H1 (cell line): ENCODE data around the gene ADGRG1. TPM values are rescaled to one million over a fixed set of nuclear protein-coding genes. Genes with fewer than 3 reads are reported as not detected.

Source experiments
- ATF3 ChIP-seq: IDR thresholded peaks from 2 replicates; pipeline ENCODE4 v1.6.1; 2011; ENCODE audit warnings: low read depth, mild to moderate bottlenecking, low read length; ENCODE audit not compliant: insufficient read depth
- polyA plus RNA-seq, 7 experiments: library from polyadenylated mRNA; depleted of rRNA in 3 of 7; stranded (reverse) in 5 of 7; unstranded in 2 of 7; fragments of >200 nt in 5 of 7; fragments of 200-250 nt in 2 of 7; gene quantifications; 1 replicate in 5 of 7; 2 replicates in 1 of 7; 4 replicates in 1 of 7; pipeline versions ENCODE4 v1.2.1 to v1.2.3, GENCODE V29; 2011 to 2013; ENCODE audit warnings: missing spikeins in 2 of 7, mixed read lengths in 2 of 7
- total RNA-seq: library from RNA; stranded (reverse); fragmentation: NEBNext Ultra II Directional; extraction: Animal tissue kit (Norgen Biotek cat#: 25700); gene quantifications from 2 replicates; pipeline ENCODE4 v1.2.1, GENCODE V29; 2021

ADGRG1 gene
- total and polyA plus RNA-seq, 2 of the 8 experiments (the other 6 are each of a cell fraction or from before 2014, with no cell fraction given), result 1.3 to 2.6 TPM

GRCh38 chr16:57714047-57714446, 85.6 kb downstream of the ADGRG1 start (continued):
- TF ChIP-seq ATF3, result no peak

Other genes with a start within 250 kb of the ADGRG1 start
- gene CCL17, start 223.9 kb upstream of the ADGRG1 start, total RNA-seq, result not detected in 2 replicates
- not detected in 2 replicates for gene CCL17, start 223.9 kb upstream of the ADGRG1 start, polyA plus RNA-seq (2011; rRNA removed)
- 83.6 and 90.7 TPM in 2 replicates for gene CIAPIN1, start 181.2 kb upstream of the ADGRG1 start, total RNA-seq
- gene CIAPIN1, start 181.2 kb upstream of the ADGRG1 start, polyA plus RNA-seq (2011; rRNA removed), result 64.0 and 76.8 TPM in 2 replicates
- gene COQ9, start 181.2 kb upstream of the ADGRG1 start, total RNA-seq, result 31.7 and 33.3 TPM in 2 replicates
- 47.9 and 60.3 TPM in 2 replicates for gene COQ9, start 181.2 kb upstream of the ADGRG1 start, polyA plus RNA-seq (2011; rRNA removed)
- gene POLR2C, start 166.0 kb upstream of the ADGRG1 start, total RNA-seq, result 71.2 and 72.5 TPM in 2 replicates
- 132 and 149 TPM in 2 replicates for gene POLR2C, start 166.0 kb upstream of the ADGRG1 start, polyA plus RNA-seq (2011; rRNA removed)
- 28.9 and 29.9 TPM in 2 replicates for gene DOK4, start 142.1 kb upstream of the ADGRG1 start, total RNA-seq
- 24.0 and 29.5 TPM in 2 replicates for gene DOK4, start 142.1 kb upstream of the ADGRG1 start, polyA plus RNA-seq (2011; rRNA removed)
- 3.5 and 4.0 TPM in 2 replicates for gene CCDC102A, start 92.1 kb upstream of the ADGRG1 start, total RNA-seq
- 7.5 and 10.5 TPM in 2 replicates for gene CCDC102A, start 92.1 kb upstream of the ADGRG1 start, polyA plus RNA-seq (2011; rRNA removed)
- 8.6 and 10.5 TPM in 2 replicates for gene ADGRG5, start 86.0 kb upstream of the ADGRG1 start, total RNA-seq
- 14.8 and 16.5 TPM in 2 replicates for gene ADGRG5, start 86.0 kb upstream of the ADGRG1 start, polyA plus RNA-seq (2011; rRNA removed)
- gene ADGRG3, start 39.7 kb downstream of the ADGRG1 start, total RNA-seq, result 0.15 and 0.28 TPM in 2 replicates
- 0.94 and 0.98 TPM in 2 replicates for gene ADGRG3, start 39.7 kb downstream of the ADGRG1 start, polyA plus RNA-seq (2011; rRNA removed)
- not detected in 2 replicates for gene DRC7, start 66.2 kb downstream of the ADGRG1 start, total RNA-seq
- 0.13 and 0.14 TPM in 2 replicates for gene DRC7, start 66.2 kb downstream of the ADGRG1 start, polyA plus RNA-seq (2011; rRNA removed)
- gene KATNB1, start 107.1 kb downstream of the ADGRG1 start, total RNA-seq, result 50.2 and 50.3 TPM in 2 replicates
- 60.4 and 88.4 TPM in 2 replicates for gene KATNB1, start 107.1 kb downstream of the ADGRG1 start, polyA plus RNA-seq (2011; rRNA removed)
- gene KIFC3, start 173.9 kb downstream of the ADGRG1 start, total RNA-seq, result 5.3 and 7.1 TPM in 2 replicates
- 2.1 and 3.8 TPM in 2 replicates for gene KIFC3, start 173.9 kb downstream of the ADGRG1 start, polyA plus RNA-seq (2011; rRNA removed)